HUES6 (cell line): Measurements from ENCODE around the gene ABCA7.

ENCODE experiments used
- H3K27ac ChIP-seq: 2 replicates; pipeline ENCODE4 v1.7.0; 2013; ENCODE audit warnings: low read depth, mild to moderate bottlenecking, low read length, inconsistent platforms
- H3K27me3 ChIP-seq: 2 replicates; pipeline ENCODE4 v1.6.1; 2013; ENCODE audit warnings: low read length; ENCODE audit not compliant: control insufficient read depth, insufficient read depth
- H3K36me3 ChIP-seq: 2 replicates; pipeline ENCODE4 v1.6.1; 2013; ENCODE audit warnings: low read length; ENCODE audit not compliant: control insufficient read depth, insufficient read depth
- H3K4me1 ChIP-seq: 2 replicates; pipeline ENCODE4 v1.6.1; 2013; ENCODE audit warnings: low read length; ENCODE audit not compliant: control insufficient read depth, insufficient read depth
- H3K4me3 ChIP-seq: 2 replicates; pipeline ENCODE4 v1.5.1; 2013; ENCODE audit warnings: low read depth, low read length
- H3K9ac ChIP-seq: one replicate; pipeline ENCODE4 v1.6.1; 2013; ENCODE audit warnings: mild to moderate bottlenecking, low read length
- H3K9me3 ChIP-seq: 2 replicates; pipeline ENCODE4 v1.6.1; 2013; ENCODE audit warnings: low read depth, low read length; ENCODE audit not compliant: control insufficient read depth, insufficient read depth

ABCA7 gene

DNA sequence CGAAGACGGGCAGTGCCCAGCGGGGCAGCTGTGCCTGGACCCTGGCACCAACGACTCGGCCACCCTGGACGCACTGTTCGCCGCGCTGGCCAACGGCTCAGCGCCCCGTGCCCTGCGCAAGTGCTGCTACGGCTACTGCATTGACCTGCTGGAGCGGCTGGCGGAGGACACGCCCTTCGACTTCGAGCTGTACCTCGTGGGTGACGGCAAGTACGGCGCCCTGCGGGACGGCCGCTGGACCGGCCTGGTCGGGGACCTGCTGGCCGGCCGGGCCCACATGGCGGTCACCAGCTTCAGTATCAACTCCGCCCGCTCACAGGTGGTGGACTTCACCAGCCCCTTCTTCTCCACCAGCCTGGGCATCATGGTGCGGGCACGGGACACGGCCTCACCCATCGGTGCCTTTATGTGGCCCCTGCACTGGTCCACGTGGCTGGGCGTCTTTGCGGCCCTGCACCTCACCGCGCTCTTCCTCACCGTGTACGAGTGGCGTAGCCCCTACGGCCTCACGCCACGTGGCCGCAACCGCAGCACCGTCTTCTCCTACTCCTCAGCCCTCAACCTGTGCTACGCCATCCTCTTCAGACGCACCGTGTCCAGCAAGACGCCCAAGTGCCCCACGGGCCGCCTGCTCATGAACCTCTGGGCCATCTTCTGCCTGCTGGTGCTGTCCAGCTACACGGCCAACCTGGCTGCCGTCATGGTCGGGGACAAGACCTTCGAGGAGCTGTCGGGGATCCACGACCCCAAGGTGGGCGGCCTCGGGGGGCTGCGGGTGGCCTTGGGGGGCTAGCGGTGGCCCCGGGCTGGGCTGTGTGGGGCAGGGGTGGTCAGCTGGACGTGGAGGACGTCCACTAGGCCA lies 34.9 kb upstream of the ABCA7 start:
- Histone ChIP-seq H3K9ac (no peak overlapping the region), H3K4me3 (no peak overlapping the region), H3K27ac (no peak overlapping the region), H3K4me1 (no peaks in the 10 kb centered on the region), H3K36me3 (peaks cover 13% of the 10 kb centered on the region), H3K9me3 (no peaks in the 10 kb centered on the region), H3K27me3 (peaks cover 26% of the 10 kb centered on the region)

DNA sequence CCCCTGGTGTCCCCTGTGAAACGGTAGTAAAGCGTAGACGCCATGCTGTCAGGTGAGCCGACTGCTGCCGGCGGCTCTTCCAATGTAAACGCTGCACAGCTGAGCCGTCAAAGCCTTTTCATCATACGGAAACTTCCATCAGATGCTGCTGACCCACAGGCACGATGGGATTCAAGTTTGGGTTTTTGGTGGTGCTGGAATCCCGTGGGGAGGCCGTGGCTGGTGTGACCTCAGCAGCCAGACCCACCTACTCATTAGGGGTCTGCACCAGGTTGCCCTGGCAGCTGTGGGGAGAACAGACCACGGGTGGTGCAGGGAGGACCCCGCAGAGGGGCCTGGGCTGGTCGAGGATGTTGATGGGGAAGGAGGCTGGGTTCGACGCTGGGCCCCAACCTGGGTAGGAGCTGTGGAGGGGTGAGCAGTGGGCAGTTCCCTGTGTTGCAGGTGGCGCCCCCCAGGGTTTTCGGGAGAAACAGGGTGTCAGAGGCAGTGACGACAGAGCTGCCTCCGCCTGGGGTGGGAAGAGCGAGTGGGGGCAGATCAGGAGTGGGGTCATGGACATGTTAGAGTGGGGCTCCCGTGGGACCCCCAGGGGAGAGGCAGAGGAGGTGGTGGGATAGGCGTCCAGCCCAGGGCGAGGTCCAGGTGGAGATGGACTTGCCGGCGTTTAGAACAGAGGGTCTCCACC lies 33.1 kb upstream of the ABCA7 start:
- peaks cover 25% of the 10 kb centered on the region for H3K36me3 ChIP-seq
- H3K27ac ChIP-seq = no peak overlapping the region
- H3K4me1 ChIP-seq = no peaks in the 10 kb centered on the region
- H3K9me3 ChIP-seq = no peaks in the 10 kb centered on the region
- H3K4me3 ChIP-seq = no peak overlapping the region
- no peak overlapping the region for H3K9ac ChIP-seq
- peaks cover 9% of the 10 kb centered on the region; the same call in 1 of the 2 replicates for H3K27me3 ChIP-seq

DNA sequence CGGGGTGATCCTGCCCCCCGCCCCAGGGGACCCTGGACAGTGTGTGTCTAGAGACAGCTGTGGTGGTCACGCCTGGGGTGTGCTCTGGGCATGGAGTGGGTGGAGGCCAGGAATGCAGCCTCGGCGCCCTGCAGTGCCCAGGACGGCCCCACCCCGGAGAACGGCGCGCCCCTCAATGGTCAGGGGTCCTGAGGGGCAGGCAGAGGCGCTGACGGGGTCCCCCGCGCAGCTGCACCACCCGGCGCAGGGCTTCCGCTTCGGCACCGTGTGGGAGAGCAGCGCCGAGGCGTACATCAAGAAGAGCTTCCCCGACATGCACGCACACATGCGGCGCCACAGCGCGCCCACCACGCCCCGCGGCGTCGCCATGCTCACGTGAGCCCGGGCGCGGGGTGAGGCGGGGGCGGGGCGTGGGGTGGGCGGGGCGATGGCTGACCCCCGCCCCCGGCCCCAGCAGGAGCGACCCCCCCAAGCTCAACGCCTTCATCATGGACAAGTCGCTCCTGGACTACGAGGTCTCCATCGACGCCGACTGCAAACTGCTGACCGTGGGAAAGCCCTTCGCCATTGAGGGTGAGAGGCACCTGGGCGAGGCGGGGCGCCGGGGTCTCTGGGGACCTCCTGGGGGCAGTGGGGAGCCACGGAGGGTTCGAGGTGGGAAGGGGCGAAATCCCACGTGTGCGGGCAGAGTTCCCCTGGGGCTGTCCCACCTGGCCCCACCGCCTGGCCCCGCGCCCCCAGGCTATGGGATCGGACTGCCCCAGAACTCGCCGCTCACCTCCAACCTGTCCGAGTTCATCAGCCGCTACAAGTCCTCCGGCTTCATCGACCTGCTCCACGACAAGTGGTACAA lies 32.3 kb upstream of the ABCA7 start:
- Histone ChIP-seq H3K4me3 (no peak overlapping the region), H3K36me3 (peaks cover 32% of the 10 kb centered on the region), H3K27me3 (peaks cover 7% of the 10 kb centered on the region; the same call in 1 of the 2 replicates), H3K27ac (no peak overlapping the region), H3K9ac (no peak overlapping the region), H3K4me1 (no peaks in the 10 kb centered on the region), H3K9me3 (no peaks in the 10 kb centered on the region)

DNA sequence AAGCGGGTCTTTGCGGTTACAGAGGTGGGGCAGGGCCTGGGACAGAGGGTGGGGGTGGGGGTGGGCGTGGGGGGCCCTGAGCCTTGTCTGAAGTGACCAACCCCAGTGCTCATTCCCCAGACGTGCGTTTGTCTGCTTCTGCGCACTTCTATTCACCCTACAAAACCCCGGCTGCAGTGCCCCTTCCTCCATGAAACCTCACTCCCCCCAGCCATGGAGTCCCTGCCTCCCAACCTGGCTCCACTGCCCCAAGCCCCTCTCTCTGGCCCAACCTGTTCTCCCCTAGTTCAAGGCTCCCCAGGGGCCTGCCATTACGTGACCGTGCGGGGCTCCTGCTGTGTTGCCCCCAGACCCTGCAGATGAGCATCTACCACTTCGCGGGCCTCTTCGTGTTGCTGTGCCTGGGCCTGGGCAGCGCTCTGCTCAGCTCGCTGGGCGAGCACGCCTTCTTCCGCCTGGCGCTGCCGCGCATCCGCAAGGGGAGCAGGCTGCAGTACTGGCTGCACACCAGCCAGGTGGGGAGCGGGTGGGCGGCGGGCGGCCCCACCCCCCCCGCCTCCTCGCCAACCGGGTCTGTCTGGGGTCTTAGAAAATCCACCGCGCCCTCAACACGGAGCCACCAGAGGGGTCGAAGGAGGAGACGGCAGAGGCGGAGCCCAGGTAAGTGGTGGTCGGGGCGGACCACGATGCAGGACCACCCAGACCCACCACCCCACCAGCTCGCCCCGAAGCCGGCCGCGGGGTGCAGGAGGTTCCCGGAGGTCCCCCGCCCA lies 31.5 kb upstream of the ABCA7 start:
- Histone ChIP-seq H3K36me3 (peaks cover 39% of the 10 kb centered on the region), H3K9ac (no peak overlapping the region), H3K27me3 (peaks cover 7% of the 10 kb centered on the region; the same call in 1 of the 2 replicates), H3K27ac (no peak overlapping the region), H3K4me1 (no peaks in the 10 kb centered on the region), H3K4me3 (no peak overlapping the region), H3K9me3 (no peaks in the 10 kb centered on the region)

DNA sequence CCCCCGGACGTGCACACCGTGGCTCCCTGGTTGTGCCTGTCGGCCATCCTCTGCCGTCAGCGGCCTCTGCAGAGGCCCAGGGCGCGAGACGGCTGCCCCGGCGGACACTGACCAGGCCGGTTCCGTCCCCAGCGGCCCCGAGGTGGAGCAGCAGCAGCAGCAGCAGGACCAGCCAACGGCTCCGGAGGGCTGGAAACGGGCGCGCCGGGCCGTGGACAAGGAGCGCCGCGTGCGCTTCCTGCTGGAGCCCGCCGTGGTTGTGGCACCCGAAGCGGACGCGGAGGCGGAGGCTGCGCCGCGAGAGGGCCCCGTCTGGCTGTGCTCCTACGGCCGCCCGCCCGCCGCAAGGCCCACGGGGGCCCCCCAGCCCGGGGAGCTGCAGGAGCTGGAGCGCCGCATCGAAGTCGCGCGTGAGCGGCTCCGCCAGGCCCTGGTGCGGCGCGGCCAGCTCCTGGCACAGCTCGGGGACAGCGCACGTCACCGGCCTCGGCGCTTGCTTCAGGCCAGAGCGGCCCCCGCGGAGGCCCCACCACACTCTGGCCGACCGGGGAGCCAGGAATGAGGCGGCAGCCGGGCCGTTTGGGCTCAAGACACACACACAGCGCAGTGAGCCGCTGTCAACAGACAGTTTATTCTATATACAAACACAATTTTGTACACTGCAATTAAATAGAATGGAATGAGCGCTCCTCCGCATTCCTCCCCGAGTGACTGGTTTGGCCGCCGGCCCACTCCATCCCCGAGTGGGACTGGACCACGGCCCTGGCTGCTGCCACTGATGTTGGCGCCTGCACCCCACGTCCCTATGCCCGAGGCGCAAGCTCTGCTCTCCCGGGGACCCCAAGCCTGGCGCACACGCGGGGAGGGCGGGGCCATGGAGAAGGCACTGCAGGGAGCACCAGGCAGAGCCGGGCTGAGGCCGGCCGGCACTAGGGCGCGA lies 30.6 kb upstream of the ABCA7 start:
- Histone ChIP-seq H3K4me1 (no peaks in the 10 kb centered on the region), H3K36me3 (peaks cover 48% of the 10 kb centered on the region), H3K4me3 (no peak overlapping the region), H3K9ac (no peak overlapping the region), H3K27me3 (no peaks in the 10 kb centered on the region), H3K9me3 (no peaks in the 10 kb centered on the region), H3K27ac (no peak overlapping the region)

DNA sequence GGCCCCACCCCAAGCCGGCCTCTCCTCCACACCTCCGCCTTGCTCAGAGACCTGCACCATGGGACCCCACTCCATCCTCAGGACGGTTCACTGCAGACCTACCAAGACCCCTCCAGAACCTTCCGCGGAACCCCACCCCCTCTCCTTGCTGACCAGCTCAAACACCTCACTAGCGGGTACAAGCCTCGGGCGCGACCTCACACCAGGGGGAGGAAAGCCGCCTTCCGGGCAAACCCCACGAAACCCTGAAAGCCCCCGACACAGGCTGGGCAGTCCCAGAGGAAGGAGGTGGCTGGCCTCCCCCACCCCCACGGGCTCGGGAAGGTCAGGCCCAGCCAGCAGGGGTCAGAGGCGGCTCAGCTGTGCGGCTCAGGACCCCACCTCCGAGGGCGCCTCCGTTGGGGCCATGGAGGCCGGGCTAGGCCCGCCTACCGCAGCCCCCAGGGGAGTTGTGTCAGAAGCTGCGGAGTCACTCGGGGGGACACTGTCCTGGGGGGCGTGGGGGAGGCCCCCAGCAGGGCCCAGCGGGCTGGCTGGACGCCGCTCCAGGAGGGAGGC lies 29.8 kb upstream of the ABCA7 start:
- Histone ChIP-seq H3K27ac (no peak overlapping the region), H3K4me3 (no peak overlapping the region), H3K4me1 (no peaks in the 10 kb centered on the region), H3K9ac (no peak overlapping the region), H3K36me3 (peaks cover 49% of the 10 kb centered on the region), H3K9me3 (no peaks in the 10 kb centered on the region), H3K27me3 (no peaks in the 10 kb centered on the region)

DNA sequence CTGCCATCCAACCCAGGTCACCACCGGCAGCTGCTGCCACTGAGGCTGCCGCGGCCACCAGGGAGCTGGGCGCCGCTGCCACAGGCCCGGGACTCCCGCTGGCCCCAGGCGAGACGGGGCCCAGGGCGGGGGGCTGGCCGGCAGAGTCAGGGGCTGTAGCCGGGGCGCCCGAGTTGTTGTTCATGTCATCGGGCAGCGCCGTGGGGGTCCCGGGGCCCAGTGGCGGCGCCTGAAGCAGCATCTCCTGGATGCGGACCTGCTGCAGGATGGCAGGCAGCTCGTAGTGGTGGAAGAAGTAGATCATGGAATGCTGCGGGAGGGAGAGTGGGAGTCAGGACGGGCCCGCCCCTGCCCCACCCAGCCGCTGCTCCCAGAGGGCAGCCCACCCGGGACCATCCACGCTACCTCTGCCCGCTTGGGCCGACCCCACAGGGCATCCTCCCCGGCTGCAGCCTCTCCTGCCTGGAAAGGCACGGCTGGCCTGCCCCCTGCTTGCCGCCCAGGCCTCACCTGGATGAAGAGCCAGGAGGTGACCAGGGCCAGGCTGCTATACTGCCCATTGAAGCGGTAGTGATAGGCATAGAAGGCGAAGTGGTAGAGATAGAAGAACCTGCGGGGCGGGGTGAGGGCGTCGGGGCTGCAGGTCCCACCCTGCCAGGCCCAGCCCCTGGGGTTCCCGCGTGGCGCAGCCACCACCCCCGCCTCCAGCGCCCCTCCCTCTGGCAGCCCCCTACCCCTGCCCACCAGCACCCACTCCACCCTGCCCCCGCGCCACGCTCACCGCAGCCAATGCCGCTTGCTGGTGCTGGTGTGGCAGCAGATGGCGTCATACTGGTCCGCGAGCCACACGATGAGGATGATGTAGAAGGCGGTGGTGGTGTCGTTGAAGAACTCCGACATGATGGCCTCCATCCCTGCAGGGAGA lies 29.1 kb upstream of the ABCA7 start:
- no peak overlapping the region for H3K27ac ChIP-seq
- H3K9me3 ChIP-seq = no peaks in the 10 kb centered on the region
- H3K9ac ChIP-seq = no peak overlapping the region
- H3K4me3 ChIP-seq = no peak overlapping the region
- H3K4me1 ChIP-seq = peaks cover 4% of the 10 kb centered on the region
- H3K36me3 ChIP-seq = peaks cover 49% of the 10 kb centered on the region
- H3K27me3 ChIP-seq = no peaks in the 10 kb centered on the region

DNA sequence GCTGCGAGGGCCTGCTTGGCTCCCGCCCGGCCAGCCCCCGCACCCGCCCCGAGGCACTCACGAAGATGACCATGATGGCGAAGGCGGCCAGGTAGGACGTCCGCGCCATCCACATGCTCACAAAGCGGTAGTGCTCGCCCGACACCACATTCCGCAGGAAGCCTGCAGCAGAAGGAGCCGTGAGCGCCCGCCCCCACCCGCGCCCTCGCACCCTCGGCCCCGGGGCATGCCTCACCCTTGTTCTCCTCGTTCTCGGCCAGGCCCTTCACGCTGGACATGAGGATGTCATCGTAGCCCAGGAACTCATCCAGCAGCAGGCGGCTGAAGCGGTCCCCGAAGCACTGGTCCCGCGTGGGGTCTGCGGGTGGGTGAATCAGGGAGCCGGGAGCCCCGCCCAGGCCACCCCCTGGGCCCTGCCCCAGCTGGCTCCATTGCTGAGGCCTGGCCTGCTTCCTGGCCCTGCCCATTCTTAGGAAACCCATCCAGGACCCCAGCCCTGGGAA lies 28.0 kb upstream of the ABCA7 start:
- no peak overlapping the region for H3K27ac ChIP-seq
- H3K9me3 ChIP-seq = no peaks in the 10 kb centered on the region
- H3K4me3 ChIP-seq = no peak overlapping the region
- peaks cover 14% of the 10 kb centered on the region for H3K4me1 ChIP-seq
- H3K36me3 ChIP-seq = peaks cover 49% of the 10 kb centered on the region
- no peak overlapping the region for H3K9ac ChIP-seq
- no peaks in the 10 kb centered on the region for H3K27me3 ChIP-seq

DNA sequence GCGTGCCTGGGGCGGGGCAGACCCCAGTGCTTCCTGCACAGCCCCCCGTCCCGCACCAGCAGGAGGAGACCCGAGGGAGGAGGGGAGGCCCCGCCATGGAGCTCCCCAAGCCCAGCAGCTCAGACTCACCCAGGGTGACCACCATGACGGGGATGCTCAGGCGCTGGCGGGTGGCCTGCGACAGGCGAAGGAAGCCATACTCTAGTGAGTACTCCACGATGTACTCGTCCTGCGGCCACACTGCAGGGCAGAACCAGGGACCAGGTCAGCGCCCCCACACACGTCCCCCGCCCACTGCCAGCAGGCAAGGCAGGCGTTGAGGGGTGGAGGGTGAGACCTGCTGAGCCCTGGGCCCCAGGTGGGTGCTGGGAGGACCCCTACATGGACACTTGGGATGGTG lies 27.6 kb upstream of the ABCA7 start:
- H3K4me3 ChIP-seq = no peak overlapping the region
- H3K36me3 ChIP-seq = peaks cover 49% of the 10 kb centered on the region
- no peaks in the 10 kb centered on the region for H3K27me3 ChIP-seq
- H3K9me3 ChIP-seq = no peaks in the 10 kb centered on the region
- H3K4me1 ChIP-seq = peaks cover 18% of the 10 kb centered on the region
- no peak overlapping the region for H3K9ac ChIP-seq
- no peak overlapping the region for H3K27ac ChIP-seq
